ENCODE measurements around the gene TRPM3. TPM values are rescaled to one million over a fixed set of nuclear protein-coding genes. Genes with fewer than 3 reads are reported as not detected.
A peak's percentile ranks its signal among the peaks of the same experiment; 100 is the strongest.

The TRPM3 gene
- total and polyA plus RNA-seq, 12 donors: 0.27 to 5.3 (median 1.8) TPM

- 82 to 91% (median 87%) methylated on average over 4 of the region's 4 CpGs for WGBS, 4 donors
- Histone ChIP-seq H3K27ac (peak overlapping the region in 2 of 5 donors; percentile 25 to 64), H3K4me1 (replicated peaks in 1 of 2) (peaks cover 0 to 22% of the 10 kb centered on the region in 2 donors), H3K27me3 (no peaks in the 10 kb centered on the region), H3K4me3 (no peak overlapping the region), H3K36me3 (replicated peaks in 1 of 2) (no peaks in the 10 kb centered on the region), H3K9me3 (replicated peaks in 1 of 3) (no peaks in the 10 kb centered on the region)
- no peak for DNase-seq
- intact Hi-C loops (cut with DNase I): no loop called here
- TF ChIP-seq POLR2A (IDR thresholded peaks at IDR 0.05): no peak
- no peak for TF ChIP-seq CTCF (IDR thresholded peaks at IDR 0.05)
Measured at GRCh38 chr9:70586476-70586875, 534.9 kb downstream of the TRPM3 start.

GRCh38 chr9:70581955-70582350 is 539.5 kb downstream of the TRPM3 start:
- WGBS, 4 donors: 68 to 92% (median 83%) methylated on average over 2 of the region's 2 CpGs
- Histone ChIP-seq H3K27me3 (no peaks in the 10 kb centered on the region), H3K27ac (no peak overlapping the region), H3K4me3 (no peak overlapping the region), H3K36me3 (replicated peaks in 1 of 2) (no peaks in the 10 kb centered on the region), H3K4me1 (replicated peaks in 1 of 2) (peaks cover 0 to 12% of the 10 kb centered on the region in 2 donors), H3K9me3 (replicated peaks in 1 of 3) (no peaks in the 10 kb centered on the region)
- TF ChIP-seq POLR2A (IDR thresholded peaks at IDR 0.05) (no peak), CTCF (IDR thresholded peaks at IDR 0.05) (no peak)
- intact Hi-C loops (cut with DNase I): no loop called here
- no peak for DNase-seq

- Histone ChIP-seq H3K27me3 (no peaks in the 10 kb centered on the region), H3K36me3 (replicated peaks in 1 of 2) (no peaks in the 10 kb centered on the region), H3K9me3 (replicated peaks in 1 of 3) (no peaks in the 10 kb centered on the region), H3K4me3 (no peak overlapping the region), H3K4me1 (replicated peaks in 1 of 2) (peaks cover 0 to 7% of the 10 kb centered on the region in 2 donors), H3K27ac (no peak overlapping the region)
- DNase-seq: peak in 1 of 7 donors; percentile 58
- TF ChIP-seq POLR2A (IDR thresholded peaks at IDR 0.05): no peak
- no peak for TF ChIP-seq CTCF (IDR thresholded peaks at IDR 0.05)
- intact Hi-C loops (cut with DNase I): no loop called here
- 71 to 91% (median 82%) methylated on average over 6 to 7 of the region's 7 CpGs for WGBS, 4 donors
Measured at GRCh38 chr9:70581214-70581954, 540.0 kb downstream of the TRPM3 start.

- intact Hi-C loops (cut with DNase I): no loop called here
- TF ChIP-seq POLR2A (IDR thresholded peaks at IDR 0.05): no peak
- TF ChIP-seq CTCF (IDR thresholded peaks at IDR 0.05): no peak
- no peak for DNase-seq
- Histone ChIP-seq H3K9me3 (replicated peaks in 1 of 3) (no peaks in the 10 kb centered on the region), H3K27me3 (no peaks in the 10 kb centered on the region), H3K36me3 (replicated peaks in 1 of 2) (no peaks in the 10 kb centered on the region), H3K27ac (no peak overlapping the region), H3K4me3 (no peak overlapping the region), H3K4me1 (replicated peaks in 1 of 2) (peaks cover 0 to 7% of the 10 kb centered on the region in 2 donors)
- whole genome bisulfite sequencing, 4 donors: 63 to 84% (median 83%) methylated on average over 3 to 4 of the region's 4 CpGs
Measured at GRCh38 chr9:70580606-70581195, 540.7 kb downstream of the TRPM3 start.

All from adrenal gland (tissue), 12 donors.